ENCODE data around the gene CAPN11. TPM values are rescaled to one million over a fixed set of nuclear protein-coding genes. Genes with fewer than 3 reads are reported as not detected.
"Not testable (repeated sequence)": the region's sequence is repeated elsewhere in the genome, so short reads cannot be mapped to it uniquely, and the experiment has no call there.

CAPN11 gene
- total and polyA plus RNA-seq, 7 donors = 0.05 to 0.32 (median 0.13) TPM; not detected in 3

GRCh38 chr6:44139351-44139743 is 19.3 kb upstream of the CAPN11 start:
- DNase-seq (no peak), ATAC-seq (no peak)
- Histone ChIP-seq H3K27me3 (ENCODE audit: insufficient read depth in 3 of 3, low read length in 2 of 3) (no peaks in the 10 kb centered on the region), H3K4me1 (no peaks in the 10 kb centered on the region), H3K27ac (no peak overlapping the region), H3K36me3 (ENCODE audit: insufficient read depth in 1 of 2, low read depth in 1 of 2) (peaks cover 10 to 98% of the 10 kb centered on the region in 2 donors), H3K4me3 (no peak overlapping the region), H3K9me3 (no peaks in the 10 kb centered on the region)
- WGBS, 3 donors = 82 to 89% (median 84%) methylated on average over 10 of the region's 10 CpGs
- no peak for TF ChIP-seq CTCF (IDR thresholded peaks at IDR 0.05)
- intact Hi-C loops (cut with DNase I) = no loop called here

GRCh38 chr6:44142835-44143234 is 15.8 kb upstream of the CAPN11 start:
- no peak for TF ChIP-seq CTCF (IDR thresholded peaks at IDR 0.05)
- no peaks in the 10 kb centered on the region for H3K4me1 ChIP-seq
- intact Hi-C loops (cut with DNase I) = no loop called here
- H3K36me3 ChIP-seq (ENCODE audit: insufficient read depth in 1 of 2, low read depth in 1 of 2) = peaks cover 15 to 98% of the 10 kb centered on the region in 2 donors
- ATAC-seq (no peak), DNase-seq (no peak)
- H3K4me3 ChIP-seq = no peak overlapping the region
- H3K9me3 ChIP-seq = no peaks in the 10 kb centered on the region
- H3K27ac ChIP-seq = no peak overlapping the region
- WGBS, 3 donors = 95 to 100% (median 100%) methylated on average over 1 of the region's 1 CpG
- H3K27me3 ChIP-seq (ENCODE audit: insufficient read depth in 3 of 3, low read length in 2 of 3) = no peaks in the 10 kb centered on the region

- DNase-seq (no peak), ATAC-seq (no peak)
- 94 to 95% (median 95%) methylated on average over 1 of the region's 1 CpG for WGBS, 3 donors
- TF ChIP-seq CTCF (IDR thresholded peaks at IDR 0.05) = no peak
- Histone ChIP-seq H3K27ac (no peak overlapping the region), H3K36me3 (ENCODE audit: insufficient read depth in 1 of 2, low read depth in 1 of 2) (peaks cover 17 to 98% of the 10 kb centered on the region in 2 donors), H3K9me3 (no peaks in the 10 kb centered on the region), H3K4me3 (no peak overlapping the region), H3K4me1 (no peaks in the 10 kb centered on the region), H3K27me3 (ENCODE audit: insufficient read depth in 3 of 3, low read length in 2 of 3) (no peaks in the 10 kb centered on the region)
- intact Hi-C loops (cut with DNase I) = no loop called here
These were observed 14.9 kb upstream of the CAPN11 start for GRCh38 chr6:44143731-44144130.

- 65 to 83% (median 67%) methylated on average over 3 of the region's 3 CpGs for WGBS, 3 donors
- intact Hi-C loops (cut with DNase I); DNase-seq; H3K27ac ChIP-seq; H3K4me1 ChIP-seq; H3K27me3 ChIP-seq (ENCODE audit: insufficient read depth in 3 of 3, low read length in 2 of 3); H3K9me3 ChIP-seq; ATAC-seq; H3K4me3 ChIP-seq: not testable (repeated sequence)
- peaks cover 23 to 100% of the 10 kb centered on the region in 2 donors for H3K36me3 ChIP-seq (ENCODE audit: insufficient read depth in 1 of 2, low read depth in 1 of 2)
These were observed 14.1 kb upstream of the CAPN11 start for GRCh38 chr6:44144536-44144935.

- H3K27me3 ChIP-seq (ENCODE audit: insufficient read depth in 3 of 3, low read length in 2 of 3) = no peaks in the 10 kb centered on the region
- H3K4me1 ChIP-seq = no peaks in the 10 kb centered on the region
- no peak for TF ChIP-seq CTCF (IDR thresholded peaks at IDR 0.05)
- DNase-seq = no peak
- ATAC-seq = peak in 1 of 4 donors; percentile 53
- no peak overlapping the region for H3K4me3 ChIP-seq
- no peaks in the 10 kb centered on the region for H3K9me3 ChIP-seq
- no peak overlapping the region for H3K27ac ChIP-seq
- H3K36me3 ChIP-seq (ENCODE audit: insufficient read depth in 1 of 2, low read depth in 1 of 2) = peaks cover 20 to 100% of the 10 kb centered on the region in 2 donors
- intact Hi-C loops (cut with DNase I) = no loop called here
These were observed 12.8 kb upstream of the CAPN11 start for GRCh38 chr6:44145839-44146238.

Data from psoas muscle (tissue), 8 donors.